Omental fat pad (tissue), 4 donors: ENCODE data around the gene CHD1. TPM values are rescaled to one million over a fixed set of nuclear protein-coding genes. Genes with fewer than 3 reads are reported as not detected.

ENCODE experiments used
- ATAC-seq: fragments of 150-250 bp; one replicate; pipeline ENCODE4 v1.9.1; 2016; ENCODE audit warnings: mild to moderate bottlenecking, moderate library complexity; ENCODE audit not compliant: low FRiP score
- DNase-seq: peaks from one replicate; pipeline ENCODE4 v3.0.0-alpha.2; 2019; ENCODE audit warnings: low spot score
- CTCF ChIP-seq, 3 donors: fragments of 450-650 bp; IDR thresholded peaks; one replicate each; pipeline ENCODE4 v1.5.1; 2016 to 2017; ENCODE audit warnings: antibody characterized with exemption in 3 of 3, mild to moderate bottlenecking in 3 of 3, moderate library complexity in 2 of 3
- total RNA-seq, 4 donors: library from RNA; depleted of rRNA; stranded (reverse); fragments of >200 nt; gene quantifications; one replicate each; pipeline ENCODE4 v1.1.0, GENCODE V29; 2016

Gene CHD1
- total RNA-seq, 4 donors from 2014 or later, result 44.9 to 194 (median 96.7) TPM

DNA sequence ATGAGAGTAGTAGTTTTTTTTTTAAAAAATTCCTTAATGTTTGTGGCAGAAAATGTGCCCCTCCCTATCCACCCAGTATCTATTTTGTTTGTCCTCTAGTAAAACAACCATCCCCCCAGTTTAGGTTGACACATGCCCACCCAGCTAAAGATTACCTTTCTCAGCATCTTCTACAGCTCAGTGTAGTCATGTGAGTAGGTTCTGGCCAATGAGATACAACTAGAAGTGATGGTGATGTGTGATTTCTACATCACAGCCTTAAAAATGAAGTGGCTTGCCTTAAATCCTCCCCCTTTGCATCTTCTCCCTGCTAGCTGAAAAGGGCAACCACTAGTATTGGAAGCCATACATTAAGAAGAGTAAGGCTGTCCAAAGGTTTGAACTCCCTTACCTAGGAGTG is 14.9 kb downstream of the CHD1 start:
- ATAC-seq (no peak), DNase-seq (no peak)
- TF ChIP-seq CTCF (IDR thresholded peaks at IDR 0.05), result no peak

GRCh38 chr5:98911280-98912040 is 17.3 kb downstream of the CHD1 start:
- no peak for DNase-seq
- TF ChIP-seq CTCF (IDR thresholded peaks at IDR 0.05), result no peak
- ATAC-seq, result no peak

DNA sequence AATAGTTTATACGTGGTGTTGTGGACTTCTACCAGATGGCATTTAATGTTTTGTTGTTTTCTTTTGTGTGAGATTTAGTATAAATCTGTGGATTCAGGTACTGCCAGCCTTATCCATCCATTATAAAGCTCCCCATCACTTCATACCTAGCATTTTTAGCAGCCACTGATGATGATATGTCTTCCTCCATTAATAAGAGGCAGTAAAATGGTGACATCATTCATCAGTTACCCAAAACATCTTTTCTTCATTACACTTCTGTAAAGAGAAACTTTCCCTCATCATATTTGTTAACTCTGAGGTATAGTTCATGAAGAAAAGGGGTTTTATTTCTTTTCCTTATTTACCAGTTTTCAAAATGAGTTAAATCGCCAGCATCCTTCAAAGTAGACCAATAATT is 19.4 kb downstream of the CHD1 start:
- DNase-seq, result no peak
- no peak for ATAC-seq
- no peak for TF ChIP-seq CTCF (IDR thresholded peaks at IDR 0.05)

- DNase-seq (no peak), ATAC-seq (no peak)
- no peak for TF ChIP-seq CTCF (IDR thresholded peaks at IDR 0.05)
These were observed 20.9 kb downstream of the CHD1 start for GRCh38 chr5:98907951-98908350.

DNA sequence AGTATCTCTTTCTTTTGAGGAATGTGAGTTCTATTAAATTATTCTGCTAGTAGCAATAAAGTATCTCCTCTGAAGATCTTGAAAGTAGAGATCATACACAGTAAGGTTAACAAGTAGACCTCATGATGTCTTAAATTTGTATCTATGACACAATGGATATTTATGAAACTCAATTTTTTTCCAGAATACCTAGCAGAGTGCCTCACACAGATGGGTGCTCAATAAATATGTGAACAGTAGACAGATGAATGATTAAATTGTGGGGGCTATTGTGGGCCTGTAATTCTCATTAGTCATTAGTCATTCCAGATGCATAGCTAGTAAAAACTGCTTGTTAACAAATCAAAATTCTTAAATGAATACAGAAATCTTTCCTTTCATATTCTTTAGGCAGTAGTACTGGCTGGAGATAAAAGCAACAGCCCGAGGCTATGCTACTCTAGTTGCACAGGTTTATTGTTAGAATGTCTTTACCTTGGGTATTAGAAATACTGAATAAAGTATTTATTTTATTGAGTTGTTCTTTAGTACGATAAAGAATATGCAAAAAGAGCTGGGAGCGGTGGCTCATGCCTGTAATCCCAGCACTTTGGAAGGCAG is 22.0 kb downstream of the CHD1 start:
- TF ChIP-seq CTCF (IDR thresholded peaks at IDR 0.05), result no peak
- no peak for ATAC-seq

DNA sequence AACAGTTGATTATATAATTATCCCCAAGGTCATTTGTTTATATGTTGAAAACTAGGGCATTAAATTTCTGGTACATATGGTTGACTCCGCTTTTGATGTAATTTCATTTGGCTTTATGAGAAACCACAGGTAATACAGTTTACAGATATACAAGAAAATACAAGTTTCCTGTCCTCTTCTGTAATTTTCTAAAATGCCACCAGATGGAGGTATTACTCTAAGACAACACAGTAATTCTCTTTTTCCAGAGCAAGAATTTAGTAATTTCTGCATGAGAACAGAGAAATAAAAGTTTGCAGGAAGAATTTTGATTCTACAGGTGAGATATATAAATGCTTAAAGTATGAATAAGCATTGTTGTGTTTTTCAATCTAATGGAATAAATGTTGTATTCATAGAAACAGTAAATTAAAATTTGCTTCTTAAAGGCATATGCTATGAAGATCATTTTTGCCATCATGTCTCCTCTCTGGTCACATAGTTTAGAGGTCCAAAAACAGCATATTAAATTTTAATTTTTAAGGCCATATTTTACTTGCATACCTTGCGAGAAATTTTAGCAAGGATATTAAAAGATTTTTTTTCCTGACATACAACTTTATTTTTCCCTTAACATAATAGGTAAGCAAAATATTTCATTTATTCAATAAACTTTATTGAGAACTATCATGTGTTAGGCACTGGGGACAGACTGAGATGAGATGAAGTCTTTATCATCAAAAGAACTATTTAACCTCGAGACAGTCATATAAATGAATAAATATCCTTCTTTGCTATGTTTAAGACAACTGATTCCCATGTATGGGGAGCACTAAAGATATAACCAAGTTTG is 22.7 kb downstream of the CHD1 start:
- TF ChIP-seq CTCF (IDR thresholded peaks at IDR 0.05), result no peak
- no peak for ATAC-seq

More for the DNA sequence above, 22.0 kb downstream of the CHD1 start:
- DNase-seq, result no peak

More for the DNA sequence above, 22.7 kb downstream of the CHD1 start:
- no peak for DNase-seq
